GM23248 (cell line): ENCODE measurements around the gene CFAP43.

Source experiments
- EZH2 ChIP-seq: fragments of 200-600 bp; sonication (generic); IDR thresholded peaks from 2 replicates; pipeline ENCODE4 v1.6.1; 2018; ENCODE audit warnings: antibody characterized with exemption, mild to moderate bottlenecking; ENCODE audit not compliant: insufficient read depth, poor library complexity, severe bottlenecking
- EZH2phosphoT487 ChIP-seq: fragments of 200-600 bp; sonication (generic); IDR thresholded peaks from 2 replicates; pipeline ENCODE4 v1.6.1; 2018; ENCODE audit warnings: antibody characterized with exemption, moderate library complexity, mild to moderate bottlenecking, low read depth; ENCODE audit not compliant: insufficient read depth

DNA sequence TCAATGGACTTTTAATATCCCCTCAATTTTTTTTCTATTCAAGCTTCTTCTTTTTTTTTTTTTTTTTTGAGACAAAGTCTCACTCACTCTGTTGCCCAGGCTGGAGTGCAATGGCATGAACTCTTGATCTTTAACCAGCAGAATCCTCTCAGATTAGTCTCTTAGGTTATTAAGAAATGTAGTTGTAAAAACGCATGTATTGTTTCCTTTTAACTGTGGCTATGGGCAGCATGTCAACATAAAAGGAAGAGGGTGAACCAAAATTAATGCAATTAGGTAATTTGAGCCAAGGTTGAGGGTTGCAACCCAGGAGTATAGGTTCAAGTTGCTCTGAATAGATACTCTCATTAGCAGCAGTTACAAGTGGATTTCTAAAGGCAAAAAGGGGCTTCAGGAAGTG is 18.2 kb upstream of the CFAP43 start:
- TF ChIP-seq EZH2phosphoT487 (no peak), EZH2 (no peak)
